ENCODE results near the gene OCIAD2. TPM values are rescaled to one million over a fixed set of nuclear protein-coding genes. Genes with fewer than 3 reads are reported as not detected.

The OCIAD2 gene
- total RNA-seq, 1 donor = 20.3 TPM

DNA sequence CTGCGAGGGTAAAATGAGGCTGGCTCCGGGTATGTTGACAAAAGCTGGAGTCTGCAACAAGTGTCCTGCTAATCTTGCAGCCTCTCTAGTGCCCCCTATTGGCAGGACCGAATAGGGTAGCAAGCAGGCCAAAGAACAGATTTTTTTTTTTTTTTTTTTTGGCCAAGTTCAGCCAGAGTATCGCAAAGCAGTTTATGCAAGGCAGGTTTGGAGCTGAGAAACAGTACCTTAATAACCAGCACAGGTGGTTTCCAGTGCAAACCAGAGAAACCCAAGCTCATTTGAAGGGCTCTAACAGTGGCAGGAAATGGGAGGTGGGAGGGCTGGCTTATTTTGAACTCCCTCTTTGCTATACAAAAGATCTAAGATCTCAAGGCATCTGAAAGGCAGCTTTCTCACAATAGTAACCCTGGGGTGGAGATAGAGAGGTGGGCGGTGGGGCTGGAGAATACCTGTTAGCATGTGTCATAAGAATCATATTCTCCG is 38.2 kb upstream of the OCIAD2 start:
- DNase-seq (ENCODE audit: low read depth) = no peak
- TF ChIP-seq CTCF (IDR thresholded peaks at IDR 0.05; ENCODE audit: insufficient read depth, low read length) = peak; percentile 36
- no peak overlapping the region for H3K4me3 ChIP-seq (ENCODE audit: low read depth, low read length)

- no peak for DNase-seq (ENCODE audit: low read depth)
- H3K4me3 ChIP-seq (ENCODE audit: low read depth, low read length) = no peak overlapping the region
- TF ChIP-seq CTCF (IDR thresholded peaks at IDR 0.05; ENCODE audit: insufficient read depth, low read length) = no peak
Observed at GRCh38 chr4:48944252-48944651, 37.7 kb upstream of the OCIAD2 start.

GRCh38 chr4:48943387-48943786 is 36.8 kb upstream of the OCIAD2 start:
- no peak for TF ChIP-seq CTCF (IDR thresholded peaks at IDR 0.05; ENCODE audit: insufficient read depth, low read length)
- no peak overlapping the region for H3K4me3 ChIP-seq (ENCODE audit: low read depth, low read length)
- DNase-seq (ENCODE audit: low read depth) = no peak

DNA sequence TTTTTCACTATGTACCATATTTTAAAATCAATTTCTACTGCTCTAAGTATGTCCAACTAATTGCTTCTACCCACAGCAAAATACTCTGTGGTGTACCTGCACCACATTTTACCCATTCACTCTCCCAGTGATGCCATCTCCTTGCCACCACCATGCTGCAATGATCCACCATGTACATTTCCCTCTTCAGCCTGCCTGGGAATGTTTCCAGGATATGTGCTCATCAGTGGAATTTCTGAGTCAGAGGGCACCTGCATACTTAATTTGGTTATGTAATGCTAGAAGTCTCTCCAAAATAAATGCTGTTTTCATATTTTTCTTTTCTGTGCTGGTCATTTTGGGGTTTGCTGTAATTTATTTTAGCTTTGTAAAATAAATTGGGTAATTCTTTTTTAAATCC is 33.2 kb upstream of the OCIAD2 start:
- DNase-seq (ENCODE audit: low read depth) = peak; percentile 79
- no peak for TF ChIP-seq CTCF (IDR thresholded peaks at IDR 0.05; ENCODE audit: insufficient read depth, low read length)
- no peak overlapping the region for H3K4me3 ChIP-seq (ENCODE audit: low read depth, low read length)

- no peak for DNase-seq (ENCODE audit: low read depth)
- H3K4me3 ChIP-seq (ENCODE audit: low read depth, low read length) = no peak overlapping the region
- TF ChIP-seq CTCF (IDR thresholded peaks at IDR 0.05; ENCODE audit: insufficient read depth, low read length) = no peak
Observed at GRCh38 chr4:48938831-48939230, 32.3 kb upstream of the OCIAD2 start.

DNA sequence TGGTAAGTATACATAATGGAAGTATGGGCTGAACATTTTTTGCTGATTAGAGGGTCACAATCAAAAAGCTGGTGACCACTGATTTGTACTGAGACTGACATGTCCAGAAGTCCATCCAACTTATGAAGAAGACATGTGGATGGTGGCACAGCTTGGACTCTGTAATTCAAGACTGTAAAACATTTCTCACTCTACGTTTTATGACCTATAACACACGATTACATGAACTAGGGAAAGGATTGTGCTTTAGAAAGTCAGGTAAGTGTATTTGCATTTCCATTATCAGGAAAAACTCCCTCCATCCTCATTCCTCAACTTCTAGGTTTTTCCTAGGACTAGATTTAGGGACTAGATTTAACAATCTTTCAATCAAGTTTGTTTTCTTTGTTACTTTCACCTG is 30.5 kb upstream of the OCIAD2 start:
- H3K4me3 ChIP-seq (ENCODE audit: low read depth, low read length) = no peak overlapping the region
- no peak for DNase-seq (ENCODE audit: low read depth)
- TF ChIP-seq CTCF (IDR thresholded peaks at IDR 0.05; ENCODE audit: insufficient read depth, low read length) = no peak

- no peak for DNase-seq (ENCODE audit: low read depth)
- H3K4me3 ChIP-seq (ENCODE audit: low read depth, low read length) = no peak overlapping the region
- TF ChIP-seq CTCF (IDR thresholded peaks at IDR 0.05; ENCODE audit: insufficient read depth, low read length) = peak; percentile 17
Observed at GRCh38 chr4:48931459-48931858, 24.9 kb upstream of the OCIAD2 start.
